ENCODE measurements around the gene JOSD2.
A peak's percentile ranks its signal among the peaks of the same experiment; 100 is the strongest.

The JOSD2 gene

GRCh38 chr19:50493171-50493570 lies 17.8 kb downstream of the JOSD2 start:
- DNase-seq, result no peak

DNA sequence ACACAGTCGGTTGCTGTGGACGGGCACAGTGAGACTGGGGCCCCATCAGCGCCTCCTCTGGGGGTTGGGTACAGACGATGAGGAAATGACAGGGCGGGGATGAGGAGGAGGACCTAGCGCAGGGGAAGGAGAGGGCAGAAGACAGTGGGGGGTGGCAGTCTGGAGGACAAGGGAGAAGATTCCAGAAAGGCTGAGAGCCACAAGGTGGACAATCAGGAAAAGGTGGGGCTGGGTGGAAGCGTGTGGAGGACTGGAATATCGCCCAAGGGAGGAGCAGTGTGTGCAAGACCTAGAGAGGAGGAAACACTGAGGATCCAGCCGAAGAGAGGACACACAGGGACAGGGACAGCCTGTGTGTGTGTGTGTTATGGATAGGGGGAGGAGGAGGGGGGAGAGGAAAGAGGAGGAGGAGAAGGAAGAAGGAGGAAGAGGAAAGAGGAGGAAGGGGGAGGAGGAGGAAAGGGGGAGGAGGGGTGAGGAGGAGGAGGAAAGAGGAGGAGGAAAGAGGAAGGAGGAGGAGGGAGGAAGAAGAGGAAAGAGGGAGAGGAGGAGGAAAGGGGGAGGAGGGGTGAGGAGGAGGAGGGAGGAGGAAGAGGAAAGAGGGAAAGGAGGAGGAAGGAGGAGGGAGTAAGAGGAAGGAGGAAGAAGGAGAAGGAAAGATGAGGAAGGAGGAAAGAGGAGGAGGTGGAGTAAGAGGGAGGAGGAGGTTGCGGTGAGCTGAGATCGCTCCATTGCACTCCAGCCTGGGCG lies 18.5 kb downstream of the JOSD2 start:
- DNase-seq, result peak; percentile 57

DNA sequence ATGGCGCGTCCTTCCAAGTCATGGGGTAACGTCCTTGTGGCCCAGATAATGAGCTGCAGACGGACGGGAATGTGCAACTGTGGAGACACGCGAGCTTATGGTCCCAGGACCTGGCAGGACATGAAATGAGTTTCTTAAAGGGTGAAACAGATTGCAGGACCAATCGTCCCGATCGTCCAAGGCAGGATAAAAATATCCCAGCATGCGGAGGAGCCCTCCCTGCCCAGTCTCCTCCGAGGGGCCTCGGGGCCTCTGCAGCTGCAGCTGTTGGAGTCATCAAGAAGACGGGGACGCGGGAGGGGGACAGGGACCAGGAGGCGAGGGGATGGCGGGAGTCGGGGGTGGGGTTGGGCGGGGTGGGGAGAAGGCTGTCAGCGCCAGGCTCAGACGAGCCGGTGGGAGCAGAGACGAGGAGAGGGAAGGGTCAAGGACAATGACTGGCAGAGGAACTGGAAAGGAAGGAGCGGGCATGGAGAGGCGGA lies 20.0 kb downstream of the JOSD2 start:
- DNase-seq, result no peak

DNA sequence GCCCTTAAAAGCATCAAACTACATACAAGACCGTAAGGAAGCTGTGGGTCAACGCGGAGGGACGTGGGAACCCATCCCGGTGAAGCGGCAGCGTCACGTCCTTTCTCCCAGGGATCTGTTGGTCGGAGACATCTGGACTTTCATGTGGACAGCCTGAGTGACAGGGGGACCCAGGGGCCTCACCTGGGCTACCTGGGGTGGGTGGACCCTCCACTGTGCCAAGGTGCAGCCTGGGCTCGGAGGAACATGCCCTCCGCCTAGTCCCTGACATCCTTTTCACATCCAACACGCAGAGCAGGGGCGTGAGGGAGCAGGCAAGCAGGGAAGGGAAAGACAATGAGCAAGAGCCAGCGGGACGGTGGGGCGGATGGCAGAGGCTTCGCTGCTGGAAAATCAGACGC lies 20.6 kb downstream of the JOSD2 start:
- DNase-seq, result no peak

DNA sequence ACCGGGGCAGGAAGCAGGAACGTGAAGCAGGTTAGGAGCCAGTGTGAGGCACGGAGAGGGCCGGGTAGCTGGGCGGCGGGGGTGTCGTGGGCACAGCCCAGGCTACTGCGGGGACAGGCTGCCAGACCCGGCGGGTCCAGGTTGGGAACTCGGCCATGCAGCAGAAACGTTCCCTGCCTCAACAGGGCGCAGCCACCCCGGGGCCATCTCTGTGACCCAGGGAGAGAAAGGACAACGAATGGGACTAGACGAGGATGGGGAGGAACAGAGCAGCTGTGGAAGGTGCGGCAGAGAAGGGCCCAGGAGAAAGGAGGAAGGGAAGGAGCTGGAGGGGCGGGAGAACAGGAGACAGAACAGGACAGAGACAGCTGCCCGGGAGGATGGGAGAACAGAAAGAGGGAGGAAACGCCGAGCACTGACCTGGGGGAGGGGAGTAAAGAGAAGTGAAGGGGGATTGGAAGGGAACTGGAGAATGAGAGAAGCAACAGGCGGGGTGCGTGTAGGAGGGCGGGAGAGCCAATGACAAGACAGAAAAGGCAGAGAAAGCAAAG lies 21.5 kb downstream of the JOSD2 start:
- DNase-seq, result no peak

- DNase-seq, result no peak
These were observed 22.4 kb downstream of the JOSD2 start for GRCh38 chr19:50488389-50489194.

DNA sequence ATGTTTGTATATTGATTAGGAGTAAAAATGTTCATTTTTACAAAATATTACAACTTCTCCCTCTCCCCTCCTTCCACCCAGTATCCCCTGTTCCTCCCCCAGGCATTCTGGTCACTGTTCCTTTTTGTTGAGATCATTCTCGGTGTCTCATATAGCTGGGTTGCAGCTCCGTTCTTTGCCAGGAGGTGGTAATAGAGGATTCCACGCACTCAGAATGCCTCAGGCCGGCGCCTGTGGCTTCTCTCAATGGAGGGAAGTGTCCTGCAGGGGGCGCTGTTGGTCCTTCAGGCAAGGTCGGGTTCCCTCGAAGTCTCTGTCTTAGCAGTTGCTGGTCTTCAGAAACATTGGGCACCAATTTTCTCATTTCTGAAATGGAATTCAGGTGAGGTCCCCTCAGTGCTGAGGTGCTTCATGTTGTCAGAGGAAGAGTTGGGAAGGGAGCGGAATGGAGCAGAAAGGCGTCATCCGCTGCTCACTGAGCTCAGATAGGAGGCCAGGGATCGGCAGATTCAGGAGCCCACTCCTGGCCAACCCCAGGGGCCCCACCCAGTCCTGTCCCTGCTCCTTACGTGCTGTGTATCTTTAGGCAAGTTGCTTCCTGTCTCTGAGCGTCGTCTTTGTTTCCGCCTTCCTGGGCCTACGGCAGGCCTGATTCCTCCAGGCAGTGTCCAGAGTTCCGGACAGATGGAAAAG lies 24.0 kb downstream of the JOSD2 start:
- peak; percentile 77 for DNase-seq

GRCh38 chr19:50485284-50485955 lies 25.6 kb downstream of the JOSD2 start:
- DNase-seq, result no peak

DNA sequence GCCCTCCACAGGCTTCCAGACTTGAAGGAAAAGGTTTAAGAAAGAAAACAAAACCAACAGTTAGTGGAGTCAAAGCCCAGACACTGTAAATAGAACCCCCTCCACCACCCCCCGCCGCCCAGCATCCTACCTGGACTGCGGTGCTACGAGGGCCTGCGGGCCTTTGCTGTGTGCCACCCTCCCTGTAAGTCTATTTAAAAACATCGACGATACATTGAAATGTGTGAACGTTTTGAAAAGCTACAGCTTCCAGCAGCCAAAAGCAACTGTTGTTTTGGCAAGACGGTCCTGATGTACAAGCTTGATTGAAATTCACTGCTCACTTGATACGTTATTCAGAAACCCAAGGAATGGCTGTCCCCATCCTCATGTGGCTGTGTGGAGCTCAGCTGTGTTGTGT lies 28.1 kb downstream of the JOSD2 start:
- no peak for DNase-seq

DNA sequence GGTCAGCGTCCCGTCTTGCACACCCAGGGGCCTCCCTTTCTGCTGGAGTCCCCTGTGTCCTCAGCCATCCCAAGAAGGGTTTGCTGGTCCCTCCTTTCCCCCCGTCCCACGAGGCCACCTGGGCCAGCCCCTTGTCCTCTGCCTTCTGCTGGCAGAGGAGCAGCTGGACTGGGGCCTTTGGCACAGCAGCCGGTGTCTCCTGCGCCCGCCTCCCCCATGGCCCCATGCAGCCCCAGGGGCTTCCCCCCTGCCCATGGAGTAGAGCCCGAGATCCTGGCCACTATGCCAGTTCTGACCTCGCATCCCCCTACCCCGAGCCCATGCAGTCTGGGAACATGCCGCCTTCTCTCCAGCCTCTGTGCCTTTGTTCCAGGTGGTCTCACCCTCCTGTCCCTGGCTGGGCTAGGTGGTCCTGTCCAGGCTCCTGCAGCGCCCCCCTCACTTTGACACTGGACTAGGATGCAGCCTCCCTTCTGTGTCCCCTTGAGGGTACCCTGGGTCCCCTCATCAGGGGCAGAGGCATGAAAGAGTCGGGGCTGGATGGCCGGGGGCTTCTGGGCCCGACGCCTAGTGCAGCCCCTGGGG lies 28.6 kb downstream of the JOSD2 start:
- no peak for DNase-seq

- no peak for DNase-seq
These were observed 29.4 kb downstream of the JOSD2 start for GRCh38 chr19:50481351-50482149.

GRCh38 chr19:50480281-50481111 lies 30.5 kb downstream of the JOSD2 start:
- DNase-seq, result no peak

DNA sequence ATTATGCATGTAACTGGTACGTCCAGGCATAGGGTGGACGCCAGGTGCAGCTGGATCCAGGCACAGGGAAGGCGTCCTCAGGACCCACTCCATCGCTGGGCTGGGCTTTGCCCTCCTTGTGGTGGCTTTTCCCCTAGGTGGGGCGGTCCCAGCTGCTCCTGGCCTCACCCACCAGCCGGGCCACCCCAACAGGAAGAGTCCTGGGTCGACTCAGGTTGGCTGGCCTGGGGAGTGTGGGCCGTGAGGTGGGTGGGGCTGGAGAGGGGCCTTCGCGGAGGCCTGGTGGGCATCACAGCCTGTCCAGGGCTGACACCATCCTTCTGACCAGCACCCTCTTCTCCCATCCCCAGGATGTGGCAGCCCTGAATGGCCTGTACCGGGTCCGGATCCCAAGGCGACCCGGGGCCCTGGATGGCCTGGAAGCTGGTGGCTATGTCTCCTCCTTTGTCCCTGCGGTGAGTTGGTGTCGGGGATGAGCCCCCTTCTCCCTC lies 31.2 kb downstream of the JOSD2 start:
- DNase-seq, result no peak

GRCh38 chr19:50478901-50479715 lies 31.9 kb downstream of the JOSD2 start:
- peak; percentile 42 for DNase-seq

DNA sequence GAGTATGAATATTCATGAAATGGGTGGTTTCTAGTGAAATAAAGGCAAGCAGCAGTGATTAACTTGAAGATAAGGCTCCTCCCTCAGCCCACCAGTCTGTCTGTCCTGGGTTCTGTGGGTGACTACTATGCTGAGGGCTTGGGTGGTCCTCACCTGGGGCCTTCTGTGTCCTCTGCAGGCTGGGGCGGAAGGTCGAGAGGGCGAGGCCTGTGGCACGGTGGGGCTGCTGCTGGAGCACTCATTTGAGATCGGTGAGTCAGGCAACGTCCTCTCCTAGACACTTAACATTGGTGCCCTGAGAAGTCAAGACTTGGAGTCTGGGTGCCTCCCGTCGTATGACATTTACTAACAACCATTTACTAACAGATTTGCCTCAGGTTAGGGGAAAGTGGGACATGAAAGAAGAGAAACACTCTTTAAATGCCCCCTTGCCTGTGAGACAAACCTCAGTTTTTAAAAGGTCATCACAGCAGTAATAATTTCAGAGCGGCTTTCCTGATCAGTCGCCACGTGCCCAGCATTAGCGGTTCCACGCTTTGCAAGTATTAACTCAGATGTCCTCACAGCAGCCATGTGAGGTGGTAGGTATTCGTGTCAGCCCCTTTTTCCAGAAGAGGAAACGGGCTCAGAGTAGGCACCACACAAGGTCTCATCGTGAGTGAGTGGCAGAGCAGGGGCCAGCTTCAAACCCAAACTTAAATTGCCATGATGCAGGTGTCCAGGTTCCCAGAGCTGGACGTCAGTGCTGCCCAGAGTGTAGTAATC lies 33.1 kb downstream of the JOSD2 start:
- DNase-seq, result no peak

GRCh38 chr19:50476907-50477238 lies 34.1 kb downstream of the JOSD2 start:
- DNase-seq, result no peak

GRCh38 chr19:50476224-50476906 lies 34.6 kb downstream of the JOSD2 start, which contains the start of the genes EMC10 and GARIN5A:
Gene EMC10, plus strand, starts transcription at chr19:50476507. Its CDS starts 38 bp downstream, at chr19:50476545.
Gene GARIN5A, minus strand, starts transcription at chr19:50476848. Its CDS starts 460 bp downstream, at chr19:50476388.
- peak; percentile 96 for DNase-seq

GRCh38 chr19:50475736-50476223 lies 35.2 kb downstream of the JOSD2 start:
- DNase-seq, result no peak

All from stimulated activated CD4-positive, alpha-beta T cell treated with anti-CD3 and anti-CD28 coated beads, Interleukin-15, amount 100 ng/mL, for 24 hours (primary cell).